SHP77 treated with DMSO at 0.1 percent for 48 hours (cell line): ENCODE measurements around the gene LMCD1.

ENCODE experiments used
- DNase-seq: peaks from one replicate; lab custom pipeline; 2025; lab: John Stamatoyannopoulos, UW

The LMCD1 gene

DNA sequence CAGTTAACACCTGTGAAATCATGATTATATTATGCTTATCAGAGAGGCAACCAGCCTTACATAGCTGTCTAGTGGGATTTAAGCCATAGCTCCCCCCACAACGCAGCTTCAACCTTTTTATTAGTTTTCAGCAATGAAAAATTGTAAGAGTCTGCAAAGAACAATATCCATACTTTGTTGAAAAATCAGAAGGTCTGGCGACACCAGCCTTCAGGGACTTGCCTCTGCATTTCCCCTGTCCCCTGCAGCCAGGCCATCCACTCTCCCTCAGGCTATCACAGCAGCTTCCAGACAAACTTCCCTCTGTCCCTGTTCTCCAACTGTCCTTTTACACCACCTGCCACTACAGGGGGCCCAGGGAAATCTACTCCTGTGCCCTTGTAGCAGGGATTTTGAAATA is 83.0 kb downstream of the LMCD1 start:
- DNase-seq = no peak

DNA sequence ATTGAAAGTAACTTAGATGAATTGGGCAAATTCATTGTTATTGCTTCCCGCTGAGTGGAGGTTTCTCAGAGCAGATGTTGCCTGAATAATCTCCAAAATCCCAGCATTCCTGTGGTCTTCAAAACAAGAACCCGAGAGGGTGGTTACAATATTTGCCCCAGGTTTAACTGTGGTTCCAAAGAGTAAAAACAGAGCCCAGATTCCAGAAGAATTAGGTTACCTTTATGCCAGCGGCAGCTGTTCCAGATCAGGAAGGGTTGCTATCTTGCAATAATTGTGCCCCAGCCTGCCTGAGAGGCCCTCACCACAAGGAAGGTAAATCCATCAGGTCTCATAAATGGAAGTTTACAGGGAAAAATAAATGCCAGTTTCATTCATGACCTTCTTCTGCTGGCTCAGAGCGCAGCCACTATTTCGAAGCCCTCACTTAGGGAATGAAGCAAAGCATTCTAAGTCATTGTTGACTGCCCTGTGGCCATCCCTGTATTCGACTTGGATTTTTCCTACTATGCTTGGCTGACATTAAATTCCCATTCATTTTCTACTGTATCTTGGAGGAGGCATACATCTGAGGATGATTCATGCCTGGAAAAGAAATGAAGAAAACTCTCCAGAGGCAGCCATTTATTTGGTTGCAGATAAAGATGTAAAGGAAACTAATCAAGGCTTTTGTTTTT is 88.4 kb downstream of the LMCD1 start:
- DNase-seq = no peak

DNA sequence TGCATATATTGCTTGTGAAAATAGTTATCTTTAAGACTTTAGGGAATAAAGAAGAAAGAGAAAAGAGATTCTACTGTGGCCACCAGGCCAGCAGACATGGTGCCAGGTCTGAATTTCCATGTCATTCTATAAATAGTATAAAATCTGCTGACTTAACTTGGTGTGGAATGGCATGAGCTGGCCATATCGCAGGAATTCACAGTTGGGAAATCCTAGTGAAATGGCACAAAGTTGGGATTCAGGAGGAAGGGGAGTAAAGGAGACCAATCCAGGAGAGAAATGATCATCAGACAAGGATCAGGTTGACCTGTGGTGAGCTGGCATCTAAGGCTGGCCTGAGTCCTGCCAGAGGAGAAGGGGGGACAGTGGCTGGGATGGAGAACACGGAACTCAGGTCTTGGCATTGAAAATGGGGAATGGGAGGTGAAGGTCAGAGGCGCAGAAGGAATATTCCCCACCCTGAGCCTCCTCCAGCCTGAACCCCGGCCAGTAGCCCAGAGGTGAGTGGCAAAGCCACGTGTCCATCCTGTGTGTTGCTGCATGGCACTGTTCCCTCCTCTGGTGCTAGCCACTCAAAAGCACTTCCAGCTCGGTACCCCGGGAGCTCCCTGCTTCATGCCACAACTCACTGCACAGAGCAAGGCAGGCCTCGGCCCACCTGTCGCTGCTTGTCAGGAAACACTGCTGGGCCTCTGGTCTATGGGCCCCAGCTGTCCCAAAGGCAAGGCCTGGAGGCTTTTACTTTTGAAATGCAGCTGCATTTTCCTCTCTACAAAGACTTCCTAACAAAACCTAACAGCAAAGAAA is 91.6 kb downstream of the LMCD1 start:
- no peak for DNase-seq

DNA sequence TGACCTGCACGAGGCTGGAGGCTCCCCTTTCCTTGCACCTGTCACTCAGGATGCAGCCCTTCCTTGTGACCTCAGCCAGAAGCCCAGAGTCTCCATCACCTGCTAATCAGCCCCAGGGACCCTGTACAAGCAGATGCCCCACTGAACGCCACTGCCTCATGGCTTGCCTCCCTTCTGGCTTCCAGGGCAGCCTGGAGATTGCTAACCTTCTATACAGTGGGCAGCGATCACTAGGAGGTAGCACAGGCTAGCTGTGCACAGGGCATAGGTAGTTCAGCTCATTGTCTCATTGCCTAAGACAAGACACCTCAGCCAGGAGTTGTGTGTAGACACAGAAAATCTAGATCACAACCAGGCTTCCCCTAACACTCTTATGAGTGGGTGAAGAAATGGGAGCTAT is 93.6 kb downstream of the LMCD1 start:
- no peak for DNase-seq

- no peak for DNase-seq
Observed at GRCh38 chr3:8595695-8596115, 94.1 kb downstream of the LMCD1 start.

- no peak for DNase-seq
Observed at GRCh38 chr3:8596321-8597218, 94.9 kb downstream of the LMCD1 start.

- no peak for DNase-seq
Observed at GRCh38 chr3:8597219-8597853, 95.7 kb downstream of the LMCD1 start.

- no peak for DNase-seq
Observed at GRCh38 chr3:8599146-8599545, 97.5 kb downstream of the LMCD1 start.

- no peak for DNase-seq
Observed at GRCh38 chr3:8600457-8600856, 98.8 kb downstream of the LMCD1 start.

DNA sequence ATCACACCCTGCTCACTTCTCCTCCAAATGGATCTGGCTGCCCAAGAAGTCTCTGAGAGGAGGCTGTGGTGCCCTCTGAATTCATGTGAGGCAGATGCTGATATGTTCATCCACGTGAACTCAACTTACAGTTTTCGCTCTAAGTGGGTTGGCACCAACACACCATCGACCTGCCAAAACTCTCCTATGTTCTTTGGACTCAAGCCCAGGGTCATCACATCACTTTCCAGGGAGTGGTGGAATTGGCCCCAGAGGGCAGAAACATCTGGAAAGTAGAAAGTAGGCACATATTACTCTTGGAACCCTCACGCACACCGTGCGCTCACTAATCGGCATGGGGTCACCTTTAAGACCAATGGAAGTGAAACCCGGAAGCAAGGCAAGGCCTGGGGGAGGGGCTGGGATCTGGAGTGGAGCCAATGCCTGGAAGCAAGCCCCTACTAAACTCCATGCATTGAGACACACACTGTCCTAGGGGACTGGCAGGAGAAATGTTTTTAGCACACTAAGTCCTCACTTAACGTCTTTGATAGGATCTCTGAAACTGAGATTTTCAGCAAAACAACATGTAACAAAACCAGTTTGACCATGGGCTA is 101.6 kb downstream of the LMCD1 start:
- DNase-seq = no peak

DNA sequence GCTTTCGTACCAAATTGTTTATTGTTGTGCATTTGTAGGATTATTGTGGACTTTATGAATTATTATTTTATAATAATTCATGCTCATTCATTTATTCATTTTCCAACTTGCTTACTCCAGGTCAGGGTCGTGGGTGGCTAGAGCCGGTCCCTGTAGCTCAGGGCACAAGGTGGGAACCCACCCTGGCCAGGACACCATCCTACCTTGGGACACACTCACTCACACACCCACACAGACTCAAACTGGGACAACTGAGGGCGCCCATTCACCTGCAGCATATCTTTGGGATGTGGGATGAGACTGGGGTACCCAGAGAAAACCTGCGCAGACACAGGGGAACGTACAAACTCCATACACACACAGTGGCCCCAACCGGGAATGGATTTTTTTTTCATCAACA is 102.4 kb downstream of the LMCD1 start:
- DNase-seq = no peak

DNA sequence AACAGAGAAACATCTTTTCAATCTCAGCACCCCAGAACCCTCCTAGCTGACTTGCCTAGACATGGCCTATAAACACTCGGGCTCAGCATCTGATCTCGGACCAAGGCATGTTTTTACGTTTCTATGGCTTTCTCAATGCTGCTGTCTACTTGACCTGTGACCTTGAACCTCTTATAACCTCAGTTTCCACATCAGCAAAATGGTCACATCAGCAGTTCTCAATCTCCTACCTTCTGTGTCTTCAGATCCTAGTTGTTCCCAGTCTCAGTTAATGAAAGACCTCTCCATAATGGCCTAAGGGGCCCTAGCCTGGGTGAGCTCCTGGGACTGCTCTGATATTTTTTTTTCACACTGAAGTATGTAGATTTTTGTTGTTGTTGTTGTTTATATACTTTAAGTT is 103.4 kb downstream of the LMCD1 start:
- no peak for DNase-seq

GRCh38 chr3:8606701-8607231 is 105.1 kb downstream of the LMCD1 start:
- DNase-seq = no peak

- no peak for DNase-seq
Observed at GRCh38 chr3:8607234-8608040, 105.8 kb downstream of the LMCD1 start.

GRCh38 chr3:8608041-8608790 is 106.6 kb downstream of the LMCD1 start:
- DNase-seq = no peak

DNA sequence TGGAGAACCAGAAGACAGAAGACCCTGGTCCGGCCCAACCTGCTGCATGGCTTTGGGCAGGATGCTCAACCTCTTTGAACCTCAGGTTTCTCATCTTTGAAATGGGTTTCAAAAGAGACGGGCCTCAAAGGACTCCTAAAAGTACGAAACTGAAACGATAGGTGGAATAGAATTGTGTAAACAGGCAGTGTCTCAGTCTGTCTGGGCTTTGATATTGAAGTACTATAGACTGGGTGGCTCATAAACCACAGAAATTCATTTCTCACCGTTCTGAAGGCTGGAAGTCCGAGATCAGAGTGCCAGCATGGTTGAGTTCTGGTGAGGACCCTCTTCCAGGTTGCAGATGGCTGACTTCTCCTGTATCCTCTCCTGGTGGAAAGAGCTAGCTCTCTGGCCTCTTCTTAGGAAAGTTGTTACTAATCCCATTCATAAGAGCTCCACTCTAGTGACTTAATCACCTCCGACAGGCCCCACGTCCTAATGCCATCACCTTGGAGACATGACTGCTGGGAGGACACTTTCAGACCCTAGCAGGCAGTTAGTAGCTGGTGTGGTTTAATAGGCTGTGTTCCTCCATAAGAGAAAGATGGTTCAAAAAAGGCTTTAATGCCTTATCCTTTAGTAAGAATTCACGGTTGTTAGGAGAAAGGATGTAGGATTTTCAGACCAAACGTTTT is 107.3 kb downstream of the LMCD1 start:
- no peak for DNase-seq

DNA sequence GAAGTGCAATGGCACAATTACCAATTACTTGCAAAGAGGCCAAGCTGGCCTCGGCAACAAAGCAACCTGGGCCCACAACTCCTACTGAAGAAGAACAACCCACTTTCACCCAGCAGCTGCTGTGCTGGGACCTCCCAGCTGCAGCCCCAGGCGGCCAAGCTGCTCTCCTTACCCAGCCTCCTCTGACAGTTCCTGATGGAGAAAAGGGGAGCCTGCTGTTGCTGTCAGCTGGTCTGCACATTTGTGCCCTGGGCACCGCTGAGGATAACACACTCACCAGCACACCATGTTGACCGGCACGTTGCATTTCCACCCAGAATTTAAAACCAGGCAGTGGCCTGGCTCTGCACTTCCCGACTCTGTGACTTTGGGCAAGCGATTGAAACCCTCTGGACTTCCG is 109.3 kb downstream of the LMCD1 start:
- no peak for DNase-seq

- DNase-seq = no peak
Observed at GRCh38 chr3:8617921-8618320, 116.3 kb downstream of the LMCD1 start.

DNA sequence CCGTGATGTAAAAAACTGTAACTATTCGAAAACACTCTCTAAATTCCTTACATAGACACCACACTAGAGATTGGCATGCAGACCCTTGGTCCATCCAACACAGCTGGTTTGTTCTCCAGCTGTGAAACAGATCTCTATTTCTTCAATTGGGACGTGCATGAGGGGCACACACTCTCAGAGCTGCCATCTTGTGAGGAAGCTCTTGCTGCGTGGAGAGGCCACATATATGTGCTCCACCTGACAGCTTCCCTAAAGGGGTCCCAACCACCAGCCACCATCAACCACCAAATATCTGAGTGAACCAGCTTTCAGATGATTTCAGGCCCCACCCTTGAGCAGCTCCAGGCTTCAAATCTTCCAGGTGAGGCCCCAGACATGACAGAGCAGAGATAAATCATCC is 117.3 kb downstream of the LMCD1 start:
- no peak for DNase-seq
